GM19395 (cell line): Measurements from ENCODE around the gene OR6B1.
"Not testable (repeated sequence)": the region's sequence is repeated elsewhere in the genome, so short reads cannot be mapped to it uniquely, and the experiment has no call there.

Source experiments
- ATAC-seq: cut with Tn5 transposase; IDR thresholded peaks from one replicate; pipeline ENCODE4 v1.9.1; 2021; ENCODE audit warnings: mild to moderate bottlenecking, moderate library complexity; ENCODE audit not compliant: unreplicated experiment

The OR6B1 gene

DNA sequence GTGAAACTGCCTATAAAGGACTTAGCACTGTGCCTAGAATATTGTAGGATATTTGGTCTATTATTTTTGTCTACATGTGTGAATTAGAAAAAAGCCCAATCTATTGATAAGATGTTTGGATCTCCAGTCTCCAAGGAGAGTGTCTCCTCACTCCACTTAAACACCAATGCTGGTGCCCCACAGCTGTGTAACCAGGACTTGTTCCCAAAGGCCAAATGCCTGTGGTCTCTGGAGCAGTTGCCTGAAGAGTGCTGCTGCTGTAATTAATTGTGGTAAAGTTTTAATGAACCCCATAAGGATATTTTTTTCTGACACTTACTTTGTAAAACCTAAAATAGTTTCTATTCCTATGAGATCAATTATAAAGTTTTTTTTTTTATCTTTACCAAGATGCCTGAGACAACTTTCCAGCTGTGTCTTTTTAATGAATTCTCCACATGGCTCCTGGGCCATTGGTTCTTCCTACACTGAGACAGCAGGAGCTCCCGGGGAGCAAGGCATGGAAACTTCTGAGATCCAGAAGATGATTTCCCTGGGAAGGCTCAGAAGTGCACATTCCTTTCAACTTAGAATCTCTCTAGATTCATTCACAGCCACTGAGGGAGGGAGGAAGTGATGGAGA lies 37.4 kb downstream of the OR6B1 start:
- no peak for ATAC-seq

DNA sequence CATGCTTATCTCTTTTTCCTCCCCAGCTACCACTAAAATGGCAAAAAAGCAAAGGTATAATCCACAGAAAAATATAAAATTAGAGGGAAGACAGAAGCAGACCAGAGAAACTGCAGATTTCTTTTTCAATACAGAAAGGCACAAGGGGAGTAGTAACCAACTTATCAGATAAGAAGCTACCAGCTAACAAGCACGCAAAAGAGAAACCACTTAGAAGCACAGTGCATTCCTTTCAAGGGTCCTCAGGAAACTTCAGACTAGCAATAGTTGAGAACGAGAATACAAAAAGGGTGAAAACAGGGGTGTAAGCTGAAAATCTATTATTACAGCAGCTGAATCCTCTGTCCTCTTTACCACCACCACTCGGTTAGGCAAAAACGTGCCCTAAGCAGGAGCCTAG lies 38.8 kb downstream of the OR6B1 start:
- ATAC-seq, result no peak

DNA sequence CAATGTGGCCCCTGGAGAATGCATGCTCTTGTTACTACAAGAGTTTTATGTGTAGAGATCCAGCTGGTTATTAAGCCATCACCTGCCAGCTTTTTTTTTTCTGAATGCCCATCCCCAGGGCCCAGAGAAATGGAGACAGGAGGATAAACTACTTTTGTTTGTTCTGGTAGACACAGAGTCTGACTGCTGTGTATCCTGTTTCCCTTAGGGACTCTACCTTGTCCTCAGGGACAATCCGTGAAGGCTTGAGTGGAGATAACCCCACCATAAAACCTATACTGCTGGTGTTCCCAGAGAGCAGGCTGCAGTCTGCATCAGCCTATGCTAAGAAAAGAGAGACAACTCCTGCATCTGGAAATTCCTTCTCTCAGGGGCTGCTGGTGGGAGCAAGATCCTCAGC lies 48.5 kb downstream of the OR6B1 start, which contains the start of gene OR2A5:
Gene OR2A5 (plus strand): TSS at position 301 of the 400 bp plus-strand sequence. CDS start 1,454 bp downstream, outside the sequence.
- ATAC-seq, result no peak

DNA sequence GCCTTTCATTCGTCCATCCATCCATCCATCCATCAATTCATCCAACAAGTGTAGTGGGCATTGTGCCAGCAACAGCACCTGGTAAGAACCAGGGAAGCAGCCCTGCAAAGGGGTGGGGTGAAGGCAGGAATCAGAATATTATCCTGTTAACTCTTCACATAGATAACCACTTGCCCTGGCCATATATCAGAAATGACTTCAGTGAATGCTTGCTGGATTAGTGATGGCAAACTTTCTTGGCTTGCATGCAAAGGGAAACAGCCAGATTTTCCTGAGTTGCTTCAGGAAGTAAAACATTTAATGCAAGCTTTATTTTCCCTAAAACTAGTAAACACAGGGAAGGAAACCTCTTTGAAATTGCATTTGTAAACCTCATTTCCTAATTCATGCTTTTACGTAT lies 49.4 kb downstream of the OR6B1 start:
- ATAC-seq, result no peak

DNA sequence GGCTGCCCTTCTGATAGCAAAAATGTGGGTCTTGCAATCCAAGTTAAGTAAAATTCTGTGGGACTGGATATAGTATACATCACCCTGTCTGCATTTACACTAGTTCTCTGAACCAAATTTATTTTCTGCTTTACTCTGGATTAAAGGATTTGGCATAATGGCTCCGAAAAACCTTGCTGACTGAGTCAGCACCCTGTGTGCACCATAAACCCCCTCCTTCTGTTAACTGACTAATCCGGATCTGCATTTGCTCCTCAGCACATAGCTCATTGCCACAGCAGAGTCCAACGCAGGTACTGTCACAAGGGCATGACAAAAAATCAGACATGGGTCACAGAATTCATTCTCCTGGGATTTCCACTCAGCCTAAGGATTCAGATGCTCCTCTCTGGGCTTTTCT lies 50.0 kb downstream of the OR6B1 start:
- ATAC-seq, result no peak

DNA sequence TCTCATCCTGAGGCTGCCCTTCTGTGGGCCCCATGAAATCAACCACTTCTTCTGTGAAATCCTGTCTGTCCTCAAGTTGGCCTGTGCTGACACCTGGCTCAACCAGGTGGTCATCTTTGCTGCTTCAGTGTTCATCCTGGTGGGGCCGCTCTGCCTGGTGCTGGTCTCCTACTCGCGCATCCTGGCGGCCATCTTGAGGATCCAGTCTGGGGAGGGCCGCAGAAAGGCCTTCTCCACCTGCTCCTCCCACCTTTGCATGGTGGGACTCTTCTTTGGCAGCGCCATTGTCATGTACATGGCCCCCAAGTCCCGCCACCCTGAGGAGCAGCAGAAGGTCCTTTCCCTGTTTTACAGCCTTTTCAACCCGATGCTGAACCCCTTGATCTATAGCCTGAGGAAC lies 50.8 kb downstream of the OR6B1 start:
- ATAC-seq, result not testable (repeated sequence)

DNA sequence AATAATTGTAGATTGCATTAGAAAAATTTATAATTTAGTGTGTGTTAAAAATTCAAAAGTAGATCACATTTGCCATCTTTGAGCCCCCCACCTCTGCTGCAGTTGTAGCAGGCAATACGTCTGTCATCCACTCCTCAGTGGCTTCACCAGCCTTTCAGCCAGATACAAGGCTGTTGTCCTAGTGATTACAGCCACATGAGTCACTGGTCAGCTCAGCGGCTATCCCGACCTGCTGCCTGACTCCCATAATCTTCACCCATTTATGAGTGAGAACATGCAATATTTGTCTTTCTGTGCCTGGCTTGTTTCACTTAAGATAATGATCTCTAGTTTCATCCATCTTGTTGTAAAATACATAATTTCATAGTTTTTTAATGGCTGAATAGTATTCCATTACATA lies 57.8 kb downstream of the OR6B1 start:
- no peak for ATAC-seq
